Gastrocnemius medialis (tissue), 4 donors: ENCODE results near the gene CAB39.

ENCODE experiments used
- POLR2A ChIP-seq, 2 donors: fragments of 450-650 bp; IDR thresholded peaks; one replicate each; pipeline ENCODE4 v1.6.1; 2017; ENCODE audit warnings: antibody characterized with exemption in 2 of 2, mild to moderate bottlenecking in 2 of 2, moderate library complexity in 2 of 2
- TF ChIP-seq, protein P1 (sequence below), 5 experiments: fragments of 450-650 bp in 3 of 5; fragments of 200-600 bp in 2 of 5; sonication (generic) in 2 of 5; IDR thresholded peaks in 4 of 5; conservative IDR thresholded peaks in 1 of 5; 1 replicate in 4 of 5; 2 replicates in 1 of 5; pipeline ENCODE4 v1.5.1; 2016 to 2019; ENCODE audit warnings: antibody characterized with exemption in 5 of 5, mild to moderate bottlenecking in 3 of 5, moderate library complexity in 3 of 5

- TF ChIP-seq, protein P1, sequence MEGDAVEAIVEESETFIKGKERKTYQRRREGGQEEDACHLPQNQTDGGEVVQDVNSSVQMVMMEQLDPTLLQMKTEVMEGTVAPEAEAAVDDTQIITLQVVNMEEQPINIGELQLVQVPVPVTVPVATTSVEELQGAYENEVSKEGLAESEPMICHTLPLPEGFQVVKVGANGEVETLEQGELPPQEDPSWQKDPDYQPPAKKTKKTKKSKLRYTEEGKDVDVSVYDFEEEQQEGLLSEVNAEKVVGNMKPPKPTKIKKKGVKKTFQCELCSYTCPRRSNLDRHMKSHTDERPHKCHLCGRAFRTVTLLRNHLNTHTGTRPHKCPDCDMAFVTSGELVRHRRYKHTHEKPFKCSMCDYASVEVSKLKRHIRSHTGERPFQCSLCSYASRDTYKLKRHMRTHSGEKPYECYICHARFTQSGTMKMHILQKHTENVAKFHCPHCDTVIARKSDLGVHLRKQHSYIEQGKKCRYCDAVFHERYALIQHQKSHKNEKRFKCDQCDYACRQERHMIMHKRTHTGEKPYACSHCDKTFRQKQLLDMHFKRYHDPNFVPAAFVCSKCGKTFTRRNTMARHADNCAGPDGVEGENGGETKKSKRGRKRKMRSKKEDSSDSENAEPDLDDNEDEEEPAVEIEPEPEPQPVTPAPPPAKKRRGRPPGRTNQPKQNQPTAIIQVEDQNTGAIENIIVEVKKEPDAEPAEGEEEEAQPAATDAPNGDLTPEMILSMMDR (IDR thresholded peaks at IDR 0.05 in 4 of 5, conservative IDR thresholded peaks at IDR 0.05 in 1 of 5) = no peak
- TF ChIP-seq POLR2A (IDR thresholded peaks at IDR 0.05) = no peak
Measured at GRCh38 chr2:230866756-230867523, 154.3 kb downstream of the CAB39 start.
